ENCODE results near the gene CBFA2T3.

DNA sequence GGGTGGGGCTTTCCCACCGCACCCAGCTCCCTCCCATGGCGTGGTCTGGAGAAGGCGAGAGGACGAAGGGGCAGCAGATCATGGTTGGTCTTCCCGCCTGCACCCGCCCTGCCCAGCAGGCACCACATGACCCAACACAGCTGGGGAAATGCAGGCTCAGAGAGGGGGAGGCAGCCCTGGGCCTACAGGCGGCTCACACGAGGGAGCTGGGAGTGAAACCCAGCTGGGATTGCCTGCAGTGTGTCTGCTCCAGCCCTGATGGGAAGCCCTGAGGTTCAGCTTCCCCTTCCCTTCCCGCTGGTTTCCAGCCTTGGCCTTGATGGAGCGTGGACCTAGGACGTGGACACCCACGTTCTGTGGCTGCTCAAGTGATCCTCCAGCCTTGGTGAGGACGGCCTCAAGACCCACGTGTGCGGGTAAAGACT lies 90.6 kb downstream of the CBFA2T3 start:
- TF ChIP-seq, protein P1, sequence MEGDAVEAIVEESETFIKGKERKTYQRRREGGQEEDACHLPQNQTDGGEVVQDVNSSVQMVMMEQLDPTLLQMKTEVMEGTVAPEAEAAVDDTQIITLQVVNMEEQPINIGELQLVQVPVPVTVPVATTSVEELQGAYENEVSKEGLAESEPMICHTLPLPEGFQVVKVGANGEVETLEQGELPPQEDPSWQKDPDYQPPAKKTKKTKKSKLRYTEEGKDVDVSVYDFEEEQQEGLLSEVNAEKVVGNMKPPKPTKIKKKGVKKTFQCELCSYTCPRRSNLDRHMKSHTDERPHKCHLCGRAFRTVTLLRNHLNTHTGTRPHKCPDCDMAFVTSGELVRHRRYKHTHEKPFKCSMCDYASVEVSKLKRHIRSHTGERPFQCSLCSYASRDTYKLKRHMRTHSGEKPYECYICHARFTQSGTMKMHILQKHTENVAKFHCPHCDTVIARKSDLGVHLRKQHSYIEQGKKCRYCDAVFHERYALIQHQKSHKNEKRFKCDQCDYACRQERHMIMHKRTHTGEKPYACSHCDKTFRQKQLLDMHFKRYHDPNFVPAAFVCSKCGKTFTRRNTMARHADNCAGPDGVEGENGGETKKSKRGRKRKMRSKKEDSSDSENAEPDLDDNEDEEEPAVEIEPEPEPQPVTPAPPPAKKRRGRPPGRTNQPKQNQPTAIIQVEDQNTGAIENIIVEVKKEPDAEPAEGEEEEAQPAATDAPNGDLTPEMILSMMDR (IDR thresholded peaks at IDR 0.05) = no peak
- no peak for TF ChIP-seq ZFX (IDR thresholded peaks at IDR 0.05; ENCODE audit: borderline replicate concordance)

All from 22Rv1 (cell line).